HG03196 (cell line): Measurements from ENCODE around the gene SAP30BP.

Source experiments
- ATAC-seq: cut with Tn5 transposase; IDR thresholded peaks from one replicate; pipeline ENCODE4 v1.9.1; 2021; ENCODE audit not compliant: unreplicated experiment

Gene SAP30BP

GRCh38 chr17:75755205-75755901 lies 88.2 kb downstream of the SAP30BP start:
- ATAC-seq: no peak

GRCh38 chr17:75755990-75756389 lies 88.9 kb downstream of the SAP30BP start:
- no peak for ATAC-seq

GRCh38 chr17:75756451-75757085 lies 89.4 kb downstream of the SAP30BP start:
- no peak for ATAC-seq

- ATAC-seq: no peak
Observed at GRCh38 chr17:75757086-75757681, 90.0 kb downstream of the SAP30BP start.
